K562 (cell line): Measurements from ENCODE around the gene HIPK1. TPM values are rescaled to one million over a fixed set of nuclear protein-coding genes. Genes with fewer than 3 reads are reported as not detected.

Source experiments
- ARNT ChIP-seq, 2 experiments: fragments of 450-650 bp; IDR thresholded peaks; 2 replicates each; pipeline ENCODE4 v1.6.1; 2016; ENCODE audit warnings: mild to moderate bottlenecking in 1 of 2
- CAMTA2 ChIP-seq: fragments of 250-450 bp; sonication (Bioruptor Pico); conservative IDR thresholded peaks from 2 replicates; pipeline ENCODE4 v1.5.1; 2022
- CEBPB ChIP-seq: fragments of 450-650 bp; IDR thresholded peaks from 2 replicates; pipeline ENCODE4 v1.6.1; 2016; ENCODE audit warnings: missing genetic modification characterization, missing compliant biosample characterization
- CEBPG ChIP-seq, 3 experiments: fragments of 200-800 bp in 1 of 3; sonication (Bioruptor generic) in 1 of 3; sonication (generic) in 1 of 3; formaldehyde crosslinking in 1 of 3; IDR thresholded peaks in 2 of 3; conservative IDR thresholded peaks in 1 of 3; 2 replicates each; pipeline versions ENCODE4 v1.6.1 to v1.8.0; 2016 to 2022; ENCODE audit warnings: missing compliant biosample characterization in 2 of 3, missing genetic modification characterization in 2 of 3, mild to moderate bottlenecking in 1 of 3, missing genetic modification reagents in 1 of 3
- CHD4 ChIP-seq: fragments of 200-600 bp; sonication (generic); IDR thresholded peaks from 3 replicates; pipeline ENCODE4 v1.6.1; 2012; ENCODE audit warnings: low read depth, mild to moderate bottlenecking, mixed read lengths, low read length, inconsistent platforms; ENCODE audit not compliant: insufficient read depth, insufficient replicate concordance, poor library complexity, severe bottlenecking
- DPF2 ChIP-seq: fragments of 450-650 bp; IDR thresholded peaks from 2 replicates; pipeline ENCODE4 v1.6.1; 2016
- ESRRB ChIP-seq: fragments of 250-450 bp; sonication (Bioruptor Pico); IDR thresholded peaks from 2 replicates; pipeline ENCODE4 v1.5.0; 2020; ENCODE audit warnings: mild to moderate bottlenecking, moderate library complexity, borderline replicate concordance
- KLF1 ChIP-seq: fragments of 450-650 bp; IDR thresholded peaks from 2 replicates; pipeline ENCODE4 v1.6.1; 2016; ENCODE audit warnings: missing genetic modification characterization, missing compliant biosample characterization
- KLF16 ChIP-seq: IDR thresholded peaks from 2 replicates; pipeline ENCODE4 v1.6.1; 2016; ENCODE audit warnings: antibody characterized with exemption
- MNT ChIP-seq, 2 experiments: fragments of 450-650 bp; conservative IDR thresholded peaks; 2 replicates each; pipeline ENCODE4 v1.6.1; 2017; ENCODE audit warnings: mild to moderate bottlenecking in 2 of 2, moderate library complexity in 2 of 2
- RUNX1 ChIP-seq: sonication (generic); IDR thresholded peaks from 2 replicates; pipeline ENCODE4 v1.6.1; 2016; ENCODE audit warnings: antibody characterized with exemption, low read depth
- SAP30 ChIP-seq: fragments of 200-600 bp; sonication (generic); IDR thresholded peaks from 2 replicates; pipeline ENCODE4 v1.6.1; 2012; ENCODE audit warnings: borderline replicate concordance, low read depth, mild to moderate bottlenecking, moderate library complexity, low read length, control low read depth, inconsistent platforms; ENCODE audit not compliant: insufficient read depth, poor library complexity, severe bottlenecking
- SRF ChIP-seq, 2 experiments: fragments of 250-450, 450-650 bp in 1 of 2; sonication (Bioruptor Pico) in 1 of 2; sonication (generic) in 1 of 2; formaldehyde crosslinking; IDR thresholded peaks; 2 replicates each; pipeline versions ENCODE4 v1.5.0 to v1.5.1; 2020 to 2022; ENCODE audit warnings: mild to moderate bottlenecking in 1 of 2, missing genetic modification reagents in 1 of 2
- TEAD4 ChIP-seq, 2 experiments: sonication (generic) in 1 of 2; formaldehyde crosslinking in 1 of 2; IDR thresholded peaks; 2 replicates each; pipeline versions ENCODE4 v1.6.1 to v1.8.0; 2012 to 2022; ENCODE audit warnings: borderline replicate concordance in 1 of 2, inconsistent platforms in 1 of 2, low read length in 1 of 2, mild to moderate bottlenecking in 1 of 2, missing genetic modification reagents in 1 of 2
- THRB ChIP-seq: fragments of 450-650 bp; formaldehyde crosslinking; conservative IDR thresholded peaks from 2 replicates; pipeline ENCODE4 v1.4.0; 2022; ENCODE audit warnings: mild to moderate bottlenecking, missing genetic modification characterization
- TSHZ1 ChIP-seq: fragments of 250-450 bp; sonication (Bioruptor Pico); IDR thresholded peaks from 2 replicates; pipeline ENCODE4 v1.4.0; 2020; ENCODE audit warnings: mild to moderate bottlenecking, moderate library complexity
- ZNF589 ChIP-seq: fragments of 200-800 bp; sonication (Bioruptor generic); IDR thresholded peaks from 2 replicates; pipeline ENCODE4 v1.6.1; 2016; ENCODE audit warnings: low read depth, missing genetic modification characterization, missing compliant biosample characterization
- polyA plus RNA-seq, 8 experiments: library from polyadenylated mRNA; depleted of rRNA in 4 of 8; stranded (reverse) in 5 of 8; unstranded in 3 of 8; fragments of >200 nt; fragmentation: Nextera tagmentation in 2 of 8; fragmentation: Illumina TruSeq in 1 of 8; extraction: Ambion mirVana in 2 of 8; extraction: Trizol in 1 of 8; gene quantifications; 2 replicates each; pipeline versions ENCODE4 v1.2.1 to v1.2.3, GENCODE V29; 2011 to 2014; ENCODE audit warnings: inconsistent platforms in 1 of 8, missing spikeins in 1 of 8
- total RNA-seq, 7 experiments: library from RNA; depleted of rRNA in 6 of 7; stranded (reverse); fragments of >200 nt in 6 of 7; fragmentation: Illumina TruSeq in 2 of 7; extraction: Trizol in 2 of 7; gene quantifications; 2 replicates each; pipeline versions ENCODE4 v1.2.1 to v1.2.3, GENCODE V29; 2011 to 2021; ENCODE audit warnings: low replicate concordance in 1 of 7

HIPK1 gene
- total and polyA plus RNA-seq, 9 of the 15 experiments (the other 6 are each of a cell fraction or from before 2014, with no cell fraction given): 10.0 to 57.9 (median 29.6) TPM

GRCh38 chr1:113949007-113949406, 19.9 kb downstream of the HIPK1 start (continued):
- no peak for TF ChIP-seq THRB (CRISPR knock-in tag)
- TF ChIP-seq CEBPB: 0 out of 2 replicates have a peak, but pooled peaks have one; percentile 37
- TF ChIP-seq TSHZ1 (CRISPR knock-in tag): no peak
- TF ChIP-seq CHD4: no peak
- no peak for TF ChIP-seq ESRRB (CRISPR knock-in tag)
- TF ChIP-seq RUNX1: no peak
- 0 out of 4 replicates have a peak, but pooled peaks of 1 of the 2 experiments have one; percentile 68 for TF ChIP-seq ARNT (IDR thresholded peaks at IDR 0.05)
- no peak for TF ChIP-seq CAMTA2 (CRISPR knock-in tag)
- peak; percentile 45; the same call in 1 of the 2 replicates for TF ChIP-seq ZNF589 (CRISPR knock-in tag)
- 0 out of 2 replicates have a peak, but pooled peaks have one; percentile 45 for TF ChIP-seq CEBPG (CRISPR knock-in tag; IDR thresholded peaks at IDR 0.05)
- no peak for TF ChIP-seq CEBPG (tag; conservative IDR thresholded peaks at IDR 0.05 in 1 of 2, IDR thresholded peaks at IDR 0.05 in 1 of 2)
- peak; percentile 60 for TF ChIP-seq DPF2
- TF ChIP-seq TEAD4 (IDR thresholded peaks at IDR 0.05; ENCODE audit: low read length): peak; percentile 44
- no peak for TF ChIP-seq TEAD4 (CRISPR knock-in tag; IDR thresholded peaks at IDR 0.05; ENCODE audit: borderline replicate concordance)
- TF ChIP-seq SRF (CRISPR knock-in tag; IDR thresholded peaks at IDR 0.05): 0 out of 4 replicates have a peak, but pooled peaks of 1 of the 2 experiments have one; percentile 58
- TF ChIP-seq SAP30: no peak
- peak; percentile 55 to 82; a peak in 3 of 4 replicates for TF ChIP-seq MNT (conservative IDR thresholded peaks at IDR 0.05)
- no peak for TF ChIP-seq KLF16
- TF ChIP-seq KLF1 (tag): no peak
